PC-9 (cell line): ENCODE results near the gene PITRM1.

Source experiments
- EZH2 ChIP-seq: fragments of 200-600 bp; sonication (generic); IDR thresholded peaks from 2 replicates; pipeline ENCODE4 v1.8.0; 2017; ENCODE audit warnings: antibody characterized with exemption, low read depth
- TF ChIP-seq, protein P1 (sequence below): fragments of 200-600 bp; sonication (generic); conservative IDR thresholded peaks from 2 replicates; pipeline ENCODE4 v1.6.1; 2017; ENCODE audit warnings: mixed run types, antibody characterized with exemption, mild to moderate bottlenecking, moderate library complexity

DNA sequence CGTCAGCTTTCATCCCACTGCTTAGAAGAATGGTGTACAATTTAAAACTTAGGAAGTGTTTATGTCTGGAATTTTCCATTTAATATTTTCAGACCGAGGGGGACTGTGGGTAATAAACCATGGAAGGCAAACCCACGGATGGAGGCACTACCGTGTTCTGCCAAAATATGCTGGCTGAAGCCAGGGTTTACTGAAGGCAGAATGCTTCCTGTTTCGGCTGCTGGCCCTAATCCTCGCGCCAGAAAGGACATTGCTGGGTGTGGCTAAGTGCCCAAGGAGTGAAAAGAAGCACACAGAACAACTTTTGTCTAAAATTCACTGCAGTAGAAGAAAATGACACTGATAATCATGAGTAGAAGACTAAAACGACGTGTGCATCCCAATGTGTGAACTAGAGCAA is 32.3 kb downstream of the PITRM1 start:
- TF ChIP-seq, protein P1, sequence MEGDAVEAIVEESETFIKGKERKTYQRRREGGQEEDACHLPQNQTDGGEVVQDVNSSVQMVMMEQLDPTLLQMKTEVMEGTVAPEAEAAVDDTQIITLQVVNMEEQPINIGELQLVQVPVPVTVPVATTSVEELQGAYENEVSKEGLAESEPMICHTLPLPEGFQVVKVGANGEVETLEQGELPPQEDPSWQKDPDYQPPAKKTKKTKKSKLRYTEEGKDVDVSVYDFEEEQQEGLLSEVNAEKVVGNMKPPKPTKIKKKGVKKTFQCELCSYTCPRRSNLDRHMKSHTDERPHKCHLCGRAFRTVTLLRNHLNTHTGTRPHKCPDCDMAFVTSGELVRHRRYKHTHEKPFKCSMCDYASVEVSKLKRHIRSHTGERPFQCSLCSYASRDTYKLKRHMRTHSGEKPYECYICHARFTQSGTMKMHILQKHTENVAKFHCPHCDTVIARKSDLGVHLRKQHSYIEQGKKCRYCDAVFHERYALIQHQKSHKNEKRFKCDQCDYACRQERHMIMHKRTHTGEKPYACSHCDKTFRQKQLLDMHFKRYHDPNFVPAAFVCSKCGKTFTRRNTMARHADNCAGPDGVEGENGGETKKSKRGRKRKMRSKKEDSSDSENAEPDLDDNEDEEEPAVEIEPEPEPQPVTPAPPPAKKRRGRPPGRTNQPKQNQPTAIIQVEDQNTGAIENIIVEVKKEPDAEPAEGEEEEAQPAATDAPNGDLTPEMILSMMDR: no peak
- TF ChIP-seq EZH2: no peak
